HL-60 (cell line): Measurements from ENCODE around the gene ARHGAP25.

ENCODE experiments used
- DNase-seq, 2 experiments: peaks; one replicate each; pipeline ENCODE4 v3.0.0-alpha.2; 2010 to 2020; ENCODE audit warnings: low read depth in 1 of 2, low spot score in 1 of 2
- H3K27ac ChIP-seq: fragments of 250-450 bp; sonication (Bioruptor Pico); replicated peaks from 2 replicates; pipeline ENCODE4 v1.5.1; 2020; ENCODE audit warnings: mild to moderate bottlenecking, moderate library complexity
- H3K27me3 ChIP-seq: fragments of 250-450 bp; sonication (Bioruptor Pico); 2 replicates; pipeline ENCODE4 v1.5.1; 2021; ENCODE audit warnings: mild to moderate bottlenecking, moderate library complexity; ENCODE audit not compliant: insufficient read depth, poor library complexity, severe bottlenecking
- H3K4me3 ChIP-seq: replicated peaks from 2 replicates; pipeline ENCODE4 v1.5.1; 2011; ENCODE audit warnings: mild to moderate bottlenecking, control low read depth, low read length; ENCODE audit not compliant: insufficient read depth
- CTCF ChIP-seq: IDR thresholded peaks from one replicate; pipeline ENCODE4 v1.5.1; 2011; ENCODE audit warnings: low read length, control low read depth, inconsistent platforms; ENCODE audit not compliant: insufficient read depth
- GABPA ChIP-seq: IDR thresholded peaks from 2 replicates; pipeline ENCODE4 v1.6.1; 2012; ENCODE audit warnings: low read depth
- POLR2AphosphoS5 ChIP-seq: IDR thresholded peaks from 2 replicates; pipeline ENCODE4 v1.6.1; 2012; ENCODE audit warnings: low read depth
- REST ChIP-seq: IDR thresholded peaks from 2 replicates; pipeline ENCODE4 v1.6.1; 2012; ENCODE audit warnings: low read depth; ENCODE audit not compliant: insufficient replicate concordance
- SPI1 ChIP-seq: IDR thresholded peaks from 2 replicates; pipeline ENCODE4 v1.6.1; 2012; ENCODE audit warnings: low read depth, mild to moderate bottlenecking, borderline replicate concordance

The ARHGAP25 gene

GRCh38 chr2:68743531-68743930 is 8.9 kb downstream of the ARHGAP25 start:
- no peak for DNase-seq
- peak overlapping the region; percentile 77; the same call in 1 of the 2 replicates for H3K27ac ChIP-seq
- no peaks in the 10 kb centered on the region for H3K27me3 ChIP-seq
- no peak overlapping the region for H3K4me3 ChIP-seq
- TF ChIP-seq GABPA (no peak), REST (no peak), SPI1 (no peak), CTCF (no peak), POLR2AphosphoS5 (no peak)

- Histone ChIP-seq H3K27ac (peak overlapping the region; percentile 16; the same call in 1 of the 2 replicates), H3K27me3 (no peaks in the 10 kb centered on the region), H3K4me3 (no peak overlapping the region)
- no peak for TF ChIP-seq POLR2AphosphoS5
- TF ChIP-seq GABPA, result no peak
- TF ChIP-seq SPI1, result no peak
- TF ChIP-seq REST, result no peak
- TF ChIP-seq CTCF, result no peak
- DNase-seq, result no peak
Observed at GRCh38 chr2:68744366-68744912, 9.8 kb downstream of the ARHGAP25 start.

- H3K27ac ChIP-seq, result peak overlapping the region; percentile 16; the same call in 1 of the 2 replicates
Observed at GRCh38 chr2:68745006-68745405, 10.4 kb downstream of the ARHGAP25 start.

More at GRCh38 chr2:68745006-68745405, 10.4 kb downstream of the ARHGAP25 start:
- no peak for DNase-seq
- no peak overlapping the region for H3K4me3 ChIP-seq
- TF ChIP-seq SPI1 (no peak), REST (no peak), POLR2AphosphoS5 (no peak), CTCF (no peak), GABPA (no peak)
- no peaks in the 10 kb centered on the region for H3K27me3 ChIP-seq
